Neural progenitor cell (in vitro differentiated cells): ENCODE measurements around the gene OR9A2. TPM values are rescaled to one million over a fixed set of nuclear protein-coding genes. Genes with fewer than 3 reads are reported as not detected.

Experiments used
- DNase-seq: peaks from one replicate; pipeline ENCODE4 v3.0.0-alpha.2; 2016; ENCODE audit warnings: low spot score
- H2AFZ ChIP-seq: fragments of 200-600 bp; sonication (generic); replicated peaks from 2 replicates; pipeline ENCODE4 v1.6.1; 2016; ENCODE audit warnings: antibody characterized with exemption
- H3F3A ChIP-seq: fragments of 200-600 bp; sonication (generic); 2 replicates; pipeline ENCODE4 v1.6.1; 2016; ENCODE audit warnings: antibody characterized with exemption, low read depth
- H3K27ac ChIP-seq: fragments of 200-600 bp; sonication (generic); 2 replicates; pipeline ENCODE4 v1.5.1; 2016; ENCODE audit warnings: mild to moderate bottlenecking
- H3K27me3 ChIP-seq: fragments of 200-600 bp; sonication (generic); 2 replicates; pipeline ENCODE4 v1.6.1; 2016; ENCODE audit warnings: mild to moderate bottlenecking, moderate library complexity
- H3K36me3 ChIP-seq: fragments of 200-600 bp; sonication (generic); 2 replicates; pipeline ENCODE4 v1.5.1; 2016
- H3K4me1 ChIP-seq: fragments of 200-600 bp; sonication (generic); 2 replicates; pipeline ENCODE4 v1.6.1; 2016; ENCODE audit warnings: mixed run types
- H3K4me2 ChIP-seq: fragments of 200-600 bp; sonication (generic); 2 replicates; pipeline ENCODE4 v1.6.1; 2016
- H3K4me3 ChIP-seq: fragments of 200-600 bp; sonication (generic); 2 replicates; pipeline ENCODE4 v1.5.1; 2016
- H3K79me2 ChIP-seq: fragments of 200-600 bp; sonication (generic); 2 replicates; pipeline ENCODE4 v1.6.1; 2016; ENCODE audit warnings: low read depth
- H3K9ac ChIP-seq: fragments of 200-600 bp; sonication (generic); 2 replicates; pipeline ENCODE4 v1.6.1; 2016
- H3K9me3 ChIP-seq: fragments of 200-600 bp; sonication (generic); 2 replicates; pipeline ENCODE4 v1.5.1; 2016; ENCODE audit warnings: low read depth
- H4K20me1 ChIP-seq: fragments of 200-600 bp; sonication (generic); 2 replicates; pipeline ENCODE4 v1.6.1; 2016; ENCODE audit warnings: low read depth
- H3K27ac Mint-ChIP-seq: 3 replicates; pipeline ENCODE4 v1.8.0; 2021; ENCODE audit warnings: mixed read lengths
- H3K27me3 Mint-ChIP-seq: 2 replicates; pipeline ENCODE4 v1.8.0; 2022; ENCODE audit warnings: low read depth, mild to moderate bottlenecking, inconsistent platforms, moderate library complexity, mixed read lengths; ENCODE audit not compliant: insufficient read depth
- H3K36me3 Mint-ChIP-seq: 3 replicates; pipeline ENCODE4 v1.8.0; 2021; ENCODE audit warnings: mixed read lengths
- H3K4me1 Mint-ChIP-seq: 3 replicates; pipeline ENCODE4 v1.8.0; 2021; ENCODE audit warnings: mixed read lengths
- H3K4me3 Mint-ChIP-seq: 3 replicates; pipeline ENCODE4 v1.8.0; 2021; ENCODE audit warnings: mild to moderate bottlenecking, moderate library complexity, mixed read lengths
- H3K9me3 Mint-ChIP-seq: 3 replicates; pipeline ENCODE4 v1.8.0; 2020; ENCODE audit warnings: mixed read lengths
- EZH2 ChIP-seq: fragments of 200-600 bp; sonication (generic); IDR thresholded peaks from 2 replicates; pipeline ENCODE4 v1.6.1; 2017; ENCODE audit warnings: antibody characterized with exemption, mild to moderate bottlenecking, moderate library complexity
- EZH2phosphoT487 ChIP-seq: fragments of 200-600 bp; sonication (generic); IDR thresholded peaks from 2 replicates; pipeline ENCODE4 v1.6.1; 2017; ENCODE audit warnings: antibody characterized with exemption
- total RNA-seq: library from RNA; depleted of rRNA; stranded (reverse); fragments of >200 nt; gene quantifications from 2 replicates; pipeline ENCODE4 v1.2.3, GENCODE V29; 2015; ENCODE audit warnings: low replicate concordance
- TF ChIP-seq, protein P1 (sequence below): fragments of 200-600 bp; sonication (generic); IDR thresholded peaks from 2 replicates; pipeline ENCODE4 v1.5.1; 2017; ENCODE audit warnings: antibody characterized with exemption, mild to moderate bottlenecking

The OR9A2 gene
- total RNA-seq, 1 donor from 2014 or later, result not detected

DNA sequence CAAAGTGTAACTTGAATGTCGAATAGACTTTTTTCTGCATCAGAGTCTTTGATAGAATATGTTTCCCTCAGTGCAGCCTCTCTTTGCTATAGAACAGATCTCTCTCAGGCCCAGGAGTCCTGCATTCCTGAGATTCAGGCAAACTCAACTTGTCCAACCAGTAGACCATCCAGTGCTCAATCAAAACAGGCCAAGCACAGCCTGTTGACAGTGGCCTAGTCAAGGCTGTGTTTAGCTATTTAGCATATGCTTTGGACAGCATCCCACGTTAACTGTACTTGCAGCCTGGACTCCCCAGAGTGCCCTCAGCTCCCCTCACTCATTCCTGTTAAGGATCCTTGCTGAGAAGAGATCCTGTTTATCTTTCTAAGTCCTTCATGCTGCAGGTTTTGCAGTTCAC lies 41.5 kb upstream of the OR9A2 start:
- H3K4me3 ChIP-seq, result no peak overlapping the region
- Mint-ChIP-seq H3K4me3 (no peak overlapping the region), H3K27me3 (no peaks in the 10 kb centered on the region), H3K27ac (no peak overlapping the region), H3K9me3 (no peaks in the 10 kb centered on the region), H3K4me1 (peaks cover 6% of the 10 kb centered on the region), H3K36me3 (no peaks in the 10 kb centered on the region)
- no peaks in the 10 kb centered on the region for H3K9me3 ChIP-seq
- H2AFZ ChIP-seq, result no peak overlapping the region
- no peak for DNase-seq
- H3K27me3 ChIP-seq, result no peaks in the 10 kb centered on the region
- no peak overlapping the region for H3K4me2 ChIP-seq
- no peak for TF ChIP-seq EZH2
- TF ChIP-seq EZH2phosphoT487, result no peak
- TF ChIP-seq, protein P1, sequence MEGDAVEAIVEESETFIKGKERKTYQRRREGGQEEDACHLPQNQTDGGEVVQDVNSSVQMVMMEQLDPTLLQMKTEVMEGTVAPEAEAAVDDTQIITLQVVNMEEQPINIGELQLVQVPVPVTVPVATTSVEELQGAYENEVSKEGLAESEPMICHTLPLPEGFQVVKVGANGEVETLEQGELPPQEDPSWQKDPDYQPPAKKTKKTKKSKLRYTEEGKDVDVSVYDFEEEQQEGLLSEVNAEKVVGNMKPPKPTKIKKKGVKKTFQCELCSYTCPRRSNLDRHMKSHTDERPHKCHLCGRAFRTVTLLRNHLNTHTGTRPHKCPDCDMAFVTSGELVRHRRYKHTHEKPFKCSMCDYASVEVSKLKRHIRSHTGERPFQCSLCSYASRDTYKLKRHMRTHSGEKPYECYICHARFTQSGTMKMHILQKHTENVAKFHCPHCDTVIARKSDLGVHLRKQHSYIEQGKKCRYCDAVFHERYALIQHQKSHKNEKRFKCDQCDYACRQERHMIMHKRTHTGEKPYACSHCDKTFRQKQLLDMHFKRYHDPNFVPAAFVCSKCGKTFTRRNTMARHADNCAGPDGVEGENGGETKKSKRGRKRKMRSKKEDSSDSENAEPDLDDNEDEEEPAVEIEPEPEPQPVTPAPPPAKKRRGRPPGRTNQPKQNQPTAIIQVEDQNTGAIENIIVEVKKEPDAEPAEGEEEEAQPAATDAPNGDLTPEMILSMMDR, result no peak
- peaks cover 15% of the 10 kb centered on the region for H3K4me1 ChIP-seq
- H3K9ac ChIP-seq, result no peak overlapping the region
- no peak overlapping the region for H3K27ac ChIP-seq
- no peaks in the 10 kb centered on the region for H3K36me3 ChIP-seq
- H3F3A ChIP-seq, result no peaks in the 10 kb centered on the region
- no peaks in the 10 kb centered on the region for H3K79me2 ChIP-seq
- H4K20me1 ChIP-seq, result no peaks in the 10 kb centered on the region

DNA sequence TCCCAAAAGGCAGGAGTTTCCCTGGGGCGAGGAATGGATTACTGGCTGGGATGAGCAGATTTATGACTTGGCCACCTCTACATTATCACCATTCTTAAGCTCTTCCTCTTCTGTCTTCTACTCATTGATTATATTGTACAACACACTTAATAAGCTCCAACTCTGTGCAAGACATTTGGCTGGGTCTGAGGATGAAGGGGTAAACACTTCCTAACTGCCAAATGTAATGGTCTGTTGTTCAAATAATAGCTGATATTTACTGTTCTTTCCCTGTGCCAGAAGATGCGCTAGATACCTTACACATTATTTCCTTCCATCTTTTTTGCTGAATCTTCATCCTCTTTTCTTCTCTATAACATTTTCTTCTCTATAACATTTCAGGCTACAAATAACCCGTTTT lies 36.8 kb upstream of the OR9A2 start:
- Histone ChIP-seq H4K20me1 (no peaks in the 10 kb centered on the region), H3K4me1 (no peaks in the 10 kb centered on the region), H3K27me3 (no peaks in the 10 kb centered on the region), H3K27ac (no peak overlapping the region), H3K4me2 (no peak overlapping the region), H3K36me3 (no peaks in the 10 kb centered on the region), H3K9ac (no peak overlapping the region), H2AFZ (no peak overlapping the region), H3F3A (no peaks in the 10 kb centered on the region), H3K9me3 (no peaks in the 10 kb centered on the region), H3K4me3 (no peak overlapping the region), H3K79me2 (no peaks in the 10 kb centered on the region)
- Mint-ChIP-seq H3K4me1 (no peaks in the 10 kb centered on the region), H3K27me3 (peaks cover 4% of the 10 kb centered on the region), H3K9me3 (peaks cover 2% of the 10 kb centered on the region), H3K4me3 (no peak overlapping the region), H3K27ac (no peak overlapping the region), H3K36me3 (no peaks in the 10 kb centered on the region)
- TF ChIP-seq EZH2phosphoT487 (no peak), EZH2 (no peak)
- TF ChIP-seq, protein P1, result no peak
- no peak for DNase-seq

DNA sequence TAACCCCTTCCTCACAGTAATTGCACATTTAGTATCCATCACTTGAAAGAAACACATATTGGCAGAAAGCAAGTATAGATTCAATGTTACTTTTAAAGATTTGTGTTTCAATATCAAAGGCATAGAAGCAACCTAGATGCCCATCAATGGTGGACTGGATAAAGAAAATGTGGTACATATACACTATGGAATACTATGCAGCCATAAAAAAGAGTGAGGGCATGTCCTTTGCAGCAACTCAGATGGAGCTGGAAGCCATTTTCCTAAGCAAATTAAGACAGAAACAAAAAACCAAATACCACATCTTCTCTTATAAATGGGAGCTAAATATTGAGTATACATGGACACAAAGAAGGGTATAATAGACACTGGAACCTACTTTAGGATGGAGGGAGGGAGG lies 28.8 kb upstream of the OR9A2 start:
- Histone ChIP-seq H3K9me3 (no peaks in the 10 kb centered on the region), H3K79me2 (no peaks in the 10 kb centered on the region), H3F3A (no peaks in the 10 kb centered on the region), H3K36me3 (no peaks in the 10 kb centered on the region), H3K4me1 (no peaks in the 10 kb centered on the region), H4K20me1 (no peaks in the 10 kb centered on the region), H3K4me3 (no peak overlapping the region), H3K9ac (no peak overlapping the region), H2AFZ (no peak overlapping the region), H3K27ac (no peak overlapping the region), H3K27me3 (no peaks in the 10 kb centered on the region), H3K4me2 (no peak overlapping the region)
- Mint-ChIP-seq H3K27me3 (peaks cover 4% of the 10 kb centered on the region), H3K4me3 (no peak overlapping the region), H3K27ac (no peak overlapping the region), H3K9me3 (peaks cover 2% of the 10 kb centered on the region), H3K36me3 (no peaks in the 10 kb centered on the region), H3K4me1 (peaks cover 8% of the 10 kb centered on the region)
- DNase-seq, result no peak
- TF ChIP-seq, protein P1, result no peak
- TF ChIP-seq EZH2, result no peak
- TF ChIP-seq EZH2phosphoT487, result no peak
